HepG2 (cell line): ENCODE results near the gene HEXIM1. TPM values are rescaled to one million over a fixed set of nuclear protein-coding genes. Genes with fewer than 3 reads are reported as not detected.

Experiments used
- CEBPB ChIP-seq: IDR thresholded peaks from 2 replicates; pipeline ENCODE4 v1.6.1; 2011; ENCODE audit warnings: low read depth, low read length, improper control_type of control experiment, borderline replicate concordance
- CREB1 ChIP-seq, 2 experiments: fragments of 450-650 bp in 1 of 2; IDR thresholded peaks; 2 replicates each; pipeline ENCODE4 v1.6.1; 2016 to 2017; ENCODE audit warnings: control low read depth in 1 of 2, mild to moderate bottlenecking in 1 of 2, missing compliant biosample characterization in 1 of 2, missing genetic modification characterization in 1 of 2
- MED1 ChIP-seq: sonication (generic); formaldehyde crosslinking; IDR thresholded peaks from 2 replicates; pipeline ENCODE4 v1.4.0; 2020; ENCODE audit warnings: missing genetic modification reagents
- PPARG ChIP-seq: conservative IDR thresholded peaks from 2 replicates; pipeline ENCODE4 v1.6.1; 2016; ENCODE audit warnings: missing biosample characterization, missing genetic modification reagents
- PREB ChIP-seq: sonication (generic); formaldehyde crosslinking; IDR thresholded peaks from 2 replicates; pipeline ENCODE4 v1.4.0; 2020; ENCODE audit warnings: missing genetic modification reagents
- REXO4 ChIP-seq: sonication (generic); formaldehyde crosslinking; IDR thresholded peaks from 2 replicates; pipeline ENCODE4 v1.8.0; 2022; ENCODE audit warnings: missing genetic modification reagents, mild to moderate bottlenecking, borderline replicate concordance
- RXRB ChIP-seq: IDR thresholded peaks from 2 replicates; pipeline ENCODE4 v1.6.1; 2016; ENCODE audit warnings: borderline replicate concordance, missing genetic modification reagents, missing compliant biosample characterization
- SIN3B ChIP-seq: fragments of 150-350 bp; IDR thresholded peaks from 2 replicates; pipeline ENCODE4 v1.6.1; 2014; ENCODE audit warnings: low read length
- SP140L ChIP-seq: sonication (generic); formaldehyde crosslinking; IDR thresholded peaks from 2 replicates; pipeline ENCODE4 v1.4.0; 2020; ENCODE audit warnings: missing genetic modification reagents, borderline replicate concordance
- SRSF4 ChIP-seq: fragments of 200-400 bp; formaldehyde crosslinking; IDR thresholded peaks from one replicate; pipeline ENCODE4 v1.6.1; 2018; ENCODE audit warnings: mild to moderate bottlenecking, low read depth, low read length, moderate library complexity; ENCODE audit not compliant: poor library complexity, severe bottlenecking
- TAF1 ChIP-seq: sonication (generic); formaldehyde crosslinking; IDR thresholded peaks from 2 replicates; pipeline ENCODE4 v1.4.0; 2020; ENCODE audit warnings: missing genetic modification reagents
- TBX2 ChIP-seq: sonication (generic); formaldehyde crosslinking; IDR thresholded peaks from 2 replicates; pipeline ENCODE4 v1.5.0; 2020; ENCODE audit warnings: missing genetic modification reagents, mild to moderate bottlenecking, borderline replicate concordance
- ZBTB42 ChIP-seq: sonication (generic); formaldehyde crosslinking; IDR thresholded peaks from 2 replicates; pipeline ENCODE4 v1.5.0; 2020; ENCODE audit warnings: mild to moderate bottlenecking, missing genetic modification reagents
- ZBTB46 ChIP-seq: sonication (generic); formaldehyde crosslinking; IDR thresholded peaks from 2 replicates; pipeline ENCODE4 v1.4.0; 2020; ENCODE audit warnings: mild to moderate bottlenecking, missing genetic modification reagents, borderline replicate concordance
- ZNF333 ChIP-seq: sonication (generic); formaldehyde crosslinking; IDR thresholded peaks from 2 replicates; pipeline ENCODE4 v1.4.0; 2020; ENCODE audit warnings: mild to moderate bottlenecking, missing genetic modification reagents, borderline replicate concordance
- ZNF512 ChIP-seq: sonication (generic); formaldehyde crosslinking; IDR thresholded peaks from 2 replicates; pipeline ENCODE4 v1.4.0; 2020; ENCODE audit warnings: mild to moderate bottlenecking, missing genetic modification reagents
- ZNF512B ChIP-seq: sonication (generic); formaldehyde crosslinking; IDR thresholded peaks from 2 replicates; pipeline ENCODE4 v1.5.1; 2020; ENCODE audit warnings: missing genetic modification reagents, mild to moderate bottlenecking, borderline replicate concordance
- ZNF597 ChIP-seq: sonication (generic); formaldehyde crosslinking; IDR thresholded peaks from 2 replicates; pipeline ENCODE4 v1.5.0; 2020; ENCODE audit warnings: missing genetic modification reagents
- ZNF605 ChIP-seq: sonication (generic); formaldehyde crosslinking; IDR thresholded peaks from 2 replicates; pipeline ENCODE4 v1.8.0; 2022; ENCODE audit warnings: mild to moderate bottlenecking, missing genetic modification reagents
- polyA plus RNA-seq, 8 experiments: library from polyadenylated mRNA; depleted of rRNA in 3 of 8; stranded (reverse) in 7 of 8; unstranded in 1 of 8; fragments of >200 nt; fragmentation: Illumina TruSeq in 4 of 8; extraction: Trizol in 4 of 8; gene quantifications; 2 replicates each; pipeline versions ENCODE4 v1.2.1 to v1.2.3, GENCODE V29; 2011 to 2016; ENCODE audit warnings: low read depth in 4 of 8, missing spikeins in 1 of 8, mixed read lengths in 1 of 8; ENCODE audit not compliant: insufficient read depth in 1 of 8
- total RNA-seq, 5 experiments: library from RNA; depleted of rRNA; stranded (reverse); fragments of >200 nt; fragmentation: Illumina TruSeq; extraction: Trizol; gene quantifications; 2 replicates each; pipeline ENCODE4 v1.2.3, GENCODE V29; 2016; ENCODE audit warnings: low read depth in 1 of 5

The HEXIM1 gene
- total and polyA plus RNA-seq, 2 of the 13 experiments (the other 11 are each of a cell fraction or from before 2014, with no cell fraction given): 10.5 to 16.6 TPM

GRCh38 chr17:45135192-45135977 is 12.9 kb upstream of the HEXIM1 start, which contains the start of gene ACBD4 (continued):
- TF ChIP-seq SIN3B (peak; percentile 49; the same call in 1 of the 2 replicates), MED1 (CRISPR knock-in tag) (peak; percentile 76), ZBTB46 (CRISPR knock-in tag) (no peak), TAF1 (CRISPR knock-in tag) (peak; percentile 89), ZBTB42 (CRISPR knock-in tag) (peak; percentile 93), ZNF512 (no peak), ZNF512B (CRISPR knock-in tag) (no peak), CREB1 (IDR thresholded peaks at IDR 0.05) (peak; percentile 88), CREB1 (CRISPR knock-in tag; IDR thresholded peaks at IDR 0.05) (peak; percentile 95), SP140L (CRISPR knock-in tag) (peak; percentile 25; the same call in 1 of the 2 replicates), REXO4 (CRISPR knock-in tag) (no peak), ZNF333 (CRISPR knock-in tag) (no peak), ZNF605 (peak; percentile 97), CEBPB (peak; percentile 93), RXRB (CRISPR knock-in tag) (peak; percentile 86), PREB (CRISPR knock-in tag) (no peak), ZNF597 (CRISPR knock-in tag) (no peak), PPARG (peak; percentile 64; the same call in 1 of the 2 replicates), SRSF4 (no peak), TBX2 (CRISPR knock-in tag) (peak; percentile 78; the same call in 1 of the 2 replicates)
